Activated CD4-positive, alpha-beta T cell treated with anti-CD3 and anti-CD28 coated beads for 1 hour (primary cell): ENCODE measurements around the gene PTHLH.

Experiments used
- DNase-seq: peaks from one replicate; pipeline ENCODE4 v3.0.0-alpha.2; 2020

Gene PTHLH

DNA sequence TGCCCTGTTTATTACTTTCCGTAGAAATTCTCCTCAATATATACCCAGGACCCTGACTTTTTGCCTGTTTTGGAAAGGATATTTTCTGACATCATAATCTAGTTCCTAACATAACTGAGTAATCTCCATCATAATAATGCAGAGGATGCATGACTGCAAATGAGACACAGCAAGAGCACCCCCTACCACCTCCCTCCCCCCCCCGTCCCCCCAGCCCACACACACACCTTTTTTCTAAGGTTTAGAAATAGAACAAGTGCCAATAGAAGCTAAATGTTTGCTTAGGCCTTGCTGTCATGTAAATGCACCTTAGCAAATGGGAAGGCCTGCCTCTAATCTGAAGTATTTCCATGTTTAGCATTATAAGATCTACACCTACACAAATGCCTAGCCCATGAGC lies at the start of gene PTHLH:
Gene PTHLH (minus strand): TSS at position 13 of the 400 bp plus-strand sequence. CDS start 3,239 bp downstream, outside the sequence.
- DNase-seq: no peak

DNA sequence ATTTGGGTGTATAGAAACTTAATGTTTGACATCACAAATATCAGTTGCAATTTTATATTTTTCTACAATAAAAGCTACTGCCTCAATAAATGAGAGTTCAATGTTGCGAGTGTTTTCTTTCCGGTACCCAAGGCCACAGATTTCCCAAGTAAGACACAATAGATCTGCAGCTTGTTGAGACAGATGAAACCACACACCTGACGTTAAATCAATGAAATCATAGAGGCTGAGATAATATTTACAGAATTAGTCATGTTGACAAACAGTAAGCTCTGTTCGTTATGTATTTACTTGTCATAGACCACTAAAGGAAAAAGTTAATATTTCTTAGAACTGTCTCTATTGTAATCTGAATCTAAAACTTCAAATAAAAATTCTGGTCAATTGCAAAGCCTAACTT lies 49.2 kb upstream of the PTHLH start:
- no peak for DNase-seq

DNA sequence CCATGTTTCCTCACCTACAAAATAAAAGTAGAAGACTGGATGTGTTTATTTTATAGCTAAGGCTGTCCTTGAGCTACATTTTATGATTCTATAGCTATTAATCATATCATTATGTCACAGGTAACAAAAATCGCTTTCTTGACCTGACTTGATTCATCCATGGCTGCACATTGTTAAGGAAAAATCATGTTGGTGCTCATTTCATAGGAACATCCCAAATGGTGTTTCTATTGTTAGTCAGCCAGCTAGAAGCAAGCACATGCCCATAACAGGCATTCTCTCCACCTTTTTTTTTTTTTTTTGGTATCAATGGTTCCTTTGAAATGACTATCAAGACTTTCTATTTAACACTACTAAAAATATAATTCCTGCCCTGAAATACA lies 45.3 kb upstream of the PTHLH start:
- DNase-seq: no peak

DNA sequence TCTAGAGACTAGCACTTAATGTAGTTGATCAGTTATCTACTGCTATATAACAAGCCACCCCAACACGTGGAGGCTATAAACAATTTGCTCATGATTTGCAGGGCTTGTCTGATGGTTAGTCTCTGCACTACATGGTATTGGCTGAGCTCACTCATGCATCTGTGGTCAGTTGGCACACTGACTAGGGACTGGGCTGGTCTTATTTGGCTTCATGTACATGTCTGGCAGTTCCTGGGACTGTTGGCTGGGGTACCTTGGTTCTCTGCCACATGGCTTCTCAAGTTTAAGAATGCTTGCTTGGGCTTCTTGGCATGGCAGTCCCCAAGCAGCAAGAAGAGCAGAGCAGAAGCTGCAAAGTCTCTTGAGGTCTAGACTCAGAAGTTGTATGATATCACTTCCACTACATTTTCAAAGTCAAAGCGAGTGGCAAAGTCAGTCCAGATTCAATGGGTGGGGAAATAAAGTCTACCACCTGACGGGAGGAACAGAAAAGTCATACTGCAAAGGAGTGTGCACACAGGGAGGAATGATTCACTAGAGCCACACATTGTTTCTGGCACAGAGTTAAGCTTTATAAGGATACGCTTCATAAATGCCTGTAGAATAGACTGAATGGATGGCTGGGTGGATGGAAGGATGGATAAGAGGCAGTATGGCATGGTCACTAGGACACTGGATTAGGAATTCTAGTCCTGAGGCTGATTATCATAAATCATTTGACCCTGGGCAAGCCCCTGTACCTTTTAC lies 44.8 kb upstream of the PTHLH start:
- DNase-seq: no peak

DNA sequence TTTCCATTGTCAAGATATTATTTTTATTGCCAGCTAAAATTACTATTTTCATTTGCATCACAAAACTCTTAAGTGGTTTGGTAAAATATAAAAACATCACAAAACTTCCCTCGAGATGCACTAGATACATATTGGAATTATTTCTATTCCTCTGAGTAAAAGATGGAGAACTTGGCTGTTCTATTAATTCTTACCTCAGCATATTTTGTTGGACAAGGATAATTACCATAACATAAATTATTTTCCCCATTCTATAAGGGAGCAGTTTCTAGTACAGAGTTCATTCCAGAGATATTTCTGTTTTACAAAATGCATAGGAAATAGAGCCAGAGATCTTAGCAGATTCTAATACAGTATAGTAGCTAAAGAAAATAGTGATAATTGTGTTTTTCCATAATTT lies 42.6 kb upstream of the PTHLH start:
- DNase-seq: no peak

DNA sequence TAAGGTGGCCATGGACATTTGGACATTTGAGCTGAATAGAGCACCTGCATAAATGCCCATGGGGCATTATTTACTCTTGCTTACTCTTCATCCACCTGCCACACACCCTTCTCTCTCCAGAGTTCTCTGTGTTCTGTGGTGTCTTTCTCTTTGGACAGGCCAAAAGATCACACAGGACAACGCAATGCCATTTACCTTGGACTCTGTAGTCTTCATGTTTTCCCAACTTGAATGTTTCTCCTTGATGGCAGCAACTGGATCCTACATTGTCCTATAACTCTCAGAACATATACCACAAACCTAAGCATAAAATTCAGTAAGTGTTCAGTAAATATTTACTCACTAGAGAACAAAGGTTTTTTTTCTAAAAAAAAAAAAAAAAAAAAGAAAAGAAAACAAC lies 41.7 kb upstream of the PTHLH start:
- no peak for DNase-seq

DNA sequence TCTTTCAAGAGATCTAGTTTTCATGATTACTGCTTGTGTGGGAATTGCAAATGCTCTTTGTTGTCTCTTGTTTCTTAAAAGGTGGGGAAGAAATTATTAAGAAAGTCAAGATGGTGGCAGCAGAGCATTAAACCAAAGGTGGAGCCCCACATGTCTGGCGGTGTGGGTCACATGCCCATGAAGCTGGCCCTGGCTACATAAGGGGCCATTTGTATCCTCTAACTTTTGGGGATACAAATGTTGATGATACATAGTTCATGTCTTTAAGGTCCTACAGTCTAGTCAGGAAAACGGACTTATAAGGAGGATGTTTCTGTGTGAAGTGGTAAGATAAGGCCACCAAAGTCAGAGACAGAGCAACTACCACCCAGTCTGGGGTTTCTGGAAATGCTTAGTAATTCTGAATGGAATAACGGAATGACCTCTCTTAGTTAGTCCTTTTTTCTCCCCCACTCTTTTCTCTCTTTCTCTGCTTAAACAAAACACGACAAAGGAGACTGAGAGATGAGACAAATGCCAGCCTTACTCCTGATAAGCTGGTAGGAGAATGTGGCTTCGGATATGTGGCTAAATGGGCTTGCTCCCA lies 39.9 kb upstream of the PTHLH start:
- DNase-seq: no peak

DNA sequence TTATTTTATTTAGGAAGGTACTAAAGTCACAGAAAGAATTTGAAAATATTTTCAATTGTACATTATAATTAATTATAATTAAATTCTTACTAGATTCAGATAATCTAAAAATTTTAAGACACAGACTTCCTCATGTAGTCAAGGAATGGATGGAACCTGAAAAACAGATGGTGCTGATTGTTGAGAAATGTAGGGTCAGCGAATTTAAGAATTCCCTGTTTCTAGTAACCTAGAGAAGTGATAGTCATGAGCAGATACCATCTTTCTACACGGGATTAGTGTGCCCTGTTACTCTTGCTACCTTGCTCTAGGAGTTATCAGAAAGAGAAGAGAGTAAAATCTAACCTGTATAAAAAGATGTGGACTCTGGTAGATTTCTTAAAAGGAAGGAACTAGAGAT lies 37.5 kb upstream of the PTHLH start:
- no peak for DNase-seq

DNA sequence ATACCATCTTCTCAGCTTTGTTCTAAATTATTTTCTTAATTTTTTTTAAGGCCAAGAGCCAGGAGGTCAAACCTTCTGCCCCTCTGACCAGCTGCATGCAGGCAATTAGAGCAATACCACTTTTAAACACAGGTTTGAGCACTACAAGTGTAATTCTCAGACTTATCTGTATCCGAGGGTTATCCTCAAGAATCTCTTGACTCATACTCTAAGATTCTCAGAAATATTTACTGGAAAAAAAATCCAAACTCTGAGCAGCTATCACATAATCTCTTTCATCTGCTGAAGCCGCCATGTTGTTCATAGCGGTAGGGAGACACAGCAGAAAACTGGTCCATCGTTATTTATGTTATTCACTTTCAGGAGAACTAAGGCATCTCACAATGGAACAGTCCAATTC lies 27.4 kb upstream of the PTHLH start:
- no peak for DNase-seq

DNA sequence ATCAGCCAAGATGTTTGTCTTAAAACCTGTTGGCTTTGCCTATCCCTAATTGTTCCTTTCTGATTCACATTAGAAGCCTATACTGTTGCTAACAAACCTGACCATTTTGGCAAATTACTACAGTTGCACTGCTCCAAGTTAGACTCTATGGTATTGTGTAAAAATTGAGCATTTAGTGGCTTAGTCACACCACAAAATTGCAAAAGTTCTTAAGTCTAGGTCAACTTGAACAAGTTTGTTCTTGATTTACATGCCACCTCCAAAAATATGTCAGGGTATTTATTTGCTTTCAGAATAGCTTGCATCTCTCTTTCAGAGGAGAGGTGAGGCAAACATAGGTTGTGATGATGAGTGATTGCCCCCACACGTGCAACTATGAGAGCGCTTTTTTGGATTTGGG lies 27.0 kb upstream of the PTHLH start:
- DNase-seq: no peak

DNA sequence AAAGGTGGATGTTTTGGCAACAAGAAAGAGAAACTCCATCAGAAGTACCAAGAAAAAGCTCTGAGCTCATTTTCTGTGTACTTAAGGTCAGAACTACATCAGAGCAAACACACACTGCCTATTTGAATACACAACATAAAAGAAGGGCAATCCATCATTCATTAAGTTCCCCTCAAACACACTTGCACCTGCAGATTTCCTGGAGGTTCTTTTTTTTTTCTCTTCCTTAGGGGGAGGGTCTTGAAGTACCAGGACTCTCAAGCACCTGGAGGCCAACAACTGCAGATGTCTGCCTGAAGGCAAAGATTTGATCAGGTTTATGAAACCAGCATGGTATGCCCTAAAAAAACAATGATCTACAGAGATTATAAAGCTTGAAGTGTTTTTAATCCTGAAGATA lies 26.1 kb upstream of the PTHLH start:
- DNase-seq: no peak

DNA sequence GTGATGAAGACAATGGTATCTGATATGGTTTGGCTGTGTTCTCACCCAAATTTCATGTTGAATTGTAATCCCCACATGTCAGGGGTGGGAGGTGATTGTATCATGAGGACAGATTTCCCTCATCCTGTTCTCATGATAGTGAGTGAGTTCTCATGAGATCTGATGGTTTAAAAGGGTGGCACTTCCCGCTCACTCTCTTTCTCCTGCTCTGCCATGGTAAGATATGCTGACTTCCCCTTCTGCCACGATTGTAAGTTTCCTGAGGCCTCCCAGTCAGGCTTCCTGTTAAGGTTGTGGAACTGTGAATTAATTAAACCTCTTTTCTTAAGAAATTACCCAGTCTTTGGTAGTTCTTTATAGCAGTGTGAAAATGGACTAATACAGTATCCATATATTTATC lies 25.6 kb upstream of the PTHLH start:
- DNase-seq: no peak

DNA sequence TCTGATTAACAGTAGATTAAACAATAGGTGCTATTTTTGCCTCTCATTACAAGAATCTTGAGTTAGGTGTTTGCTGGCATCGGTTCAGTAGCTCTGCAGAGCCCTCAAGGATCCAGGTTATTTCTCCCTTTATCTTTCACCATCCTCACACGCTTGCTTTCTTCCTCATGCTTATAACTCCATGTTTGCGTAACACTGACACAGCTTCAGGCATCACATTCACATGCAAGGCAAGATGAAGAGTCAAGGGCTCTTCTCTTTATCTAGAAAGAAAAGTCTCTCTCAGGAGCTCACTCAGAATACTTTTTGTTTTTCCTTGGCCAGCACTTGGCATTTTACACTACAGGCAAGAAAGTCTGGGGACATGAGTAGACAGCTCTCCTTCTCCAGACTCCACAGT lies 24.2 kb upstream of the PTHLH start:
- no peak for DNase-seq

DNA sequence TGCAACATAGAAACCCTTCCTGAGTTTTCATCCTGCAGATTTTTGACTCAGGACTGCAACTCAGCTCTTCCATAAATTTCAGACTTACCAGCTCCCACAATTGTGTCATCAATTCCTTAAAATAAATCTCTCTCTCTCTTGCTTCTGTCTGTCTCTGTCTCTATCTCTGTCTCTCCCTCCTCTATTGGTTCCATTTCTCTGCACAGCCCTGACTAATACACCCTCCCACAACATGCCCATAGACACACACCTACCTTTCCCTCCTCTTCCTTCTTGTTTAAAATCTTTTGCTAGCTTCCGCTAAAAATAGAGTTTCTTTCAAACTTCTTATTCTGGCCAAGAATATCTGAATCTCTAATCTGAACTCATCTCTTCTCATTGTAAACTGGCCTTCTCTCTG lies 22.9 kb upstream of the PTHLH start:
- no peak for DNase-seq

DNA sequence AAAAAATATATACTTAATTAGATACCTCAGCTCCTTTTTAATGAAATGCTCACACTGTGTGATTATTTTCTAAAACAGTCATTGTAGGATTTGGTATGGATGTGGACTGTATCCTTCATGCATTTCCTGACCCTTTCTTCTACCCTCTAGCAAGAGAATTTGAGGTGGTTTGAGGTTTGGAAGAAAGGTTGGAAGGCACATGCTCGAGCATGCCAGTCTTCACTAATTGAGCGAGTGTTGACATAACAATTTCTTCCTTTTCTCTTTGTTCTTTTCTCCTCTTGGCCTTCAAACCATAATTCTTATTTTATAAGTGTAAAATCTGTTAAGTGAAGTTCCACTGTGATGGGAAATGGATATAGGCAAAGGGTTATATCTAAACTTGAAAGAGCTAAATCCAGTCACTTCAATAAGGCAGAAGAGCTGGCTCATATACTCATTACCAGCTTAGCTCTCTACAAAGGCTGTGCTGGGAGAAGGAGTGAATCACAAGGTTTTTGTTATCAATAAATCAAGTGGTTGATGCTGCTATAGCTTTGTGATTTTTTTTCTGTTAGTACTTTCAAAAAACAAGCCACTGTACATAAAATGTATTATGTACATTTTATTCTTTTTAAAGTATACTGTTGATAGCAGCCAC lies 16.2 kb upstream of the PTHLH start:
- no peak for DNase-seq

DNA sequence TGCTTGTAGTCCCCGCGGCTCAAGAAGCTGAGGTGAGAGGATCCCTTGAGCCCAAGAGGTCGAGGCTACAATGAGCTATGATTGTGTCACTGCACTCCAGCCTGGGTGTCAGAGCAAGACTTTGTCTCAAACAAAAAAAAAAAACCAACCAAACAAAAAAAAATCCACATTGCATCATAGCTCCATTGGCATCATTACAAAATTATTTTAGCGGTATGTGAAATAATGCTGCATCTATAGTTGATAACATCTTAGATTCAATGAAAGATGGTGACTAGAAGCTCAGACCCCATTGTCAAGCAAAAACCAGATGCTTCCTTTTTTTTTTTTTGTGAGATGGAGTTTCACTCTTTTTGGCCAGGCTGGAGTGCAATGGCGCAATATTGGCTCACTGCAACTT lies 14.8 kb upstream of the PTHLH start:
- DNase-seq: no peak

DNA sequence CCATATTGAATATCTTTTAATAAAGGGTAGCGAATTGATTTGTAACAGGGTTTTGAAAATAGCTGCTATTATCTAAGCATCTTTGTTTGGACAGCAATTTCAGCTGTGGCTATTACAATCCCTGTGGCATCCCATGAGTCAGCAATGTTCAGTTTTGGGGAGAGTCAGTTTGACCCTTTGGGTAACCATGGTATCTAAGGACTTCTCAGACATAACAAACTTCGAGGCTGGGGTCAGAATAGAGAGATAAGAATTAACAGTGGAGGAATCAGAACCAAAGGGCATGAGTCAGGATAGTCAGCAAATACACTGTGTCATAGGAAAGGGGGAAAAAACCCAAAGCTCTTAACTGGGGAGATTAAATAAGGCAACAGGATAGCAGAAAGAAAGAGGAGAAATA lies 11.7 kb upstream of the PTHLH start:
- no peak for DNase-seq

DNA sequence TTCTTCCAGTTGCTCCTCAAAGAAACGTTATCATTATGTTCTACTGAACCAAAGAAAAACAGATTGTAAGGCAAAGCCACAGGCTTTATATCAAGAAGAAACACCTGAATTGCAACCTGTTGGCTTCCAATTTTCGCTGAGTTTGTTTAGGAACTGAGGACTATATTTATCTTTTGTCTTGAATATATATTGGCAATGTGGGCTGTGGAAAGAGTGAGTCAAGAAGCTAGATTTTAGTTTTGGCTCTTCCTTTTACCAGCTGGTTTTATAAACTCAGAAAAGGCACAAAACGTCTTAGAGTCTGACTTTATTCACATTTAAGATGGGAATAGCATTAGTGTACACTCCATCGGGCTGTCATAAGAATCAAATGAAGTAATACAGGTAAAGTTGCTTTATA lies 10.4 kb upstream of the PTHLH start:
- no peak for DNase-seq

DNA sequence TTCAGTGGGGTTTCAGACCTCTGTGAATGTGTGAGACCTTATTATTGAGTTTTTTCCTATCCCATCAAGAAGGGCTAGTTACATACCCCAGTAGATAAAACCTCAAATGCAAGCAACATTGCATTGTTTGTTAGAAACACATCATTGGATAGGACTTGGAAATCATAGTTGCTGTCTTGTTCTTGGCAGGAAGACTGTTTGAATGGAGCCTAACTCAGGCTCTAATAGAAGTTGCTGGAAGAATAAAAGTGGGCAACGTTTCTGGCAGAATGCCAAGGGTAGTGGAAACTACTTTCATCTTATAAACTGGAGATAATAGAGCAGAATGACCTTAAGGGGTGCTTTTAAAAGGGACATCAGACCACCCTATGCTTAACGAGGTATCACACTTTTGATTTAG lies 9.9 kb upstream of the PTHLH start:
- DNase-seq: no peak

DNA sequence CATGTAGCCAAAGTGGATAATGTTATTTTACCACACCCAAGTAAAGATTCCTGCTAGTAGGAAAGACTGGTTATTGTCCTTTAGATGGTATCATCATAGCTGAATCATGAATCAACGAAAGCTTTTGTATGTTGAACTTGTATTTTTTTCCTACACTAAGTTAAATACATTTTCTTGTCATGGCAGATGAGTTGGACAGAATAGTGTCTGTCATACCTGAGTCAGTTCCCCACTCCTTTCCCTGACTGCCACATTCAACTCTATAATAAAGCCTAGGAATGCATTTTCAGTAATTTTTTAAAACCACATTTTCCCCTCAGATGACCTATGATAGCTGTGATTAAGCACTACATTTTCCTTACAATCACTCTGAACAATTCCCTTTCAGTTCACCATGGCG lies 9.3 kb upstream of the PTHLH start:
- DNase-seq: no peak

DNA sequence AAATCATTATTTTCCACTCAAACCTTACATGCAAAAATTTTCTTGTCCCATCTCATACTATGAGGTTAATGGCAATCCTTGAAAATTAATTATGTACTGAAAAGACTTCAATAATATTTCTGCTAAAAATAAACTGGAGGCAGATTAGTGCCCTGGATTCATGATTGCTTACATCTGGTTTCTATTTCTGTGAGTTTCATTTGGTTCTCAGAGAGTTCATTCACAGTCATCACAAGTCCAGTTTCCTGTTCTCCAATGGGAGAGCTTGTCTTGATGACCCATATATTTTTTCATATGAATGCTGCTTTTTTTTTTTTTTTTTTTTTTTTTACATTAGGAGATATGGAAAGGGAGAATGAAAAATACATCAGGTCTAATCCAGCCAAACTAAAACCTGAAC lies 6.6 kb upstream of the PTHLH start:
- DNase-seq: no peak

DNA sequence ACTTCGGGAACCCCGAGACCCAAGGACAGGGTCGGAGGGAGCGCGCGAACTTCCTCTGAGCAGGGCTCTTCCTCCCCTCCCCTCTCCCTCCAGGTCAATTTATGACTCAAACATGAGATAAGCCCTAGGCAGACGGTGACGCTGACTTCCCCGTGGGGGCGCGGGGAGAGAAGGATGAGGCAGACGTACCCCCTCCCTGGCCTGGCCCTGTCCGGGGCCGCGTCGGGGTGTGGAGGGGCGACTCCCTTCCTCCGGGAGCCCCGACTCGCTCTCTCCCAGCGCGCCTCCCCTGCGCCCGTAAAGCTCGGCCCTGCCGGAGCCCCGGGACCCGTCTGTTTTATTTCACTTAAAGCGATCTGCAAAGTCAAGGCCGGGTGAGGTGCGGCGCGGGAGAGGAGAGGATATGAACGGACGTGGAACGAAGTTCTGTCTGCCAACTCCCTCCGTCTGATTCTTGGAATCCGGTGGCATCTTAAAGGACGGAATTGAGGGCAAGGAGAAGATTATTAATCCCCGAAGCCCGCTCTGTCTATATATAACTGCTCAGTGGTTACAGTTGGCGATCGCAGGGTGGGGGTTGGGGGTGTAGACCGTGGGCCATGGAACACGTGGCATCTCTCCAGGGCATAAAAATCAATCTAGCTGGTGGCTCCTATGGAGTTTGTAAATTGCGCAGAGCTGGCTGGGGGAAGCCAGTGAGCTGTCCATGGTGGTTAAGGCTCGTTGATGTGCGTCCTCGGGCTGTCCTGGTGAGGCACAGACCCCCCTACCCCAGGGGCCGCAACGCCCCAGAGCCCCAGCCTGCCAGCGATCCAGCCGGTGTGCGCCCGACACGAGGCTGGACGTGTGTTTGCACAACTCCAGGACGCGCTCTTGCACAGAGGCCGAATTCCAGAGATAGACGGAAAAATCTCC lies 2.9 kb upstream of the PTHLH start:
- DNase-seq: no peak

DNA sequence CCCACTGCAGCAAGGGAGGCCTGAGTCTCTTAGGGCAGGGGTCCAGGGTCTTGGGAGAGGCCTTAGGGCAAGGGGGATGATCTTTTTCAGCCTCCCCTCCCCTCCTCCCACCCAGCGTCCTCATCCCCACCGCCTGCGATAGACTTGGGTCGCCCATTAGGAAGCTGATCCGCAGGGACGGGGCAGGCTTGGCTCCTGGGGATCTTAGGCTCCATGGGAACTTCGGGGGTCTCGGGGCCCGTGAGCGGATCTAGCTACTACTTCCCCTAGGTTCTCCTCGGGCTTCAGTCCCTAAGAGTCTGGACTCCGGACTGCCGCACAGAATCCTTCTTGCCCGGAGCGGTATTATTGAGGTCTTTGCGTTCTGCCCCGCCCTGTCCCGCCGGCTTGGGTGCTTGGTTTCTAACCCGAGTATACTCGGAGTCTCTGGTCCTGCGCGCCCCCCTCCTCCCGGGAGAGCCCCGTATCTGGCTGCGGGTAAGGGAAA lies 2.2 kb upstream of the PTHLH start:
- no peak for DNase-seq
